HG02610 (cell line): ENCODE measurements around the gene XAGE3.
"Not testable (repeated sequence)": the region's sequence is repeated elsewhere in the genome, so short reads cannot be mapped to it uniquely, and the experiment has no call there.

Source experiments
- ATAC-seq: cut with Tn5 transposase; IDR thresholded peaks from one replicate; pipeline ENCODE4 v1.9.1; 2021; ENCODE audit warnings: mild to moderate bottlenecking, moderate library complexity; ENCODE audit not compliant: unreplicated experiment

The XAGE3 gene, protein sequence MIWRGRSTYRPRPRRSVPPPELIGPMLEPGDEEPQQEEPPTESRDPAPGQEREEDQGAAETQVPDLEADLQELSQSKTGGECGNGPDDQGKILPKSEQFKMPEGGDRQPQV

DNA sequence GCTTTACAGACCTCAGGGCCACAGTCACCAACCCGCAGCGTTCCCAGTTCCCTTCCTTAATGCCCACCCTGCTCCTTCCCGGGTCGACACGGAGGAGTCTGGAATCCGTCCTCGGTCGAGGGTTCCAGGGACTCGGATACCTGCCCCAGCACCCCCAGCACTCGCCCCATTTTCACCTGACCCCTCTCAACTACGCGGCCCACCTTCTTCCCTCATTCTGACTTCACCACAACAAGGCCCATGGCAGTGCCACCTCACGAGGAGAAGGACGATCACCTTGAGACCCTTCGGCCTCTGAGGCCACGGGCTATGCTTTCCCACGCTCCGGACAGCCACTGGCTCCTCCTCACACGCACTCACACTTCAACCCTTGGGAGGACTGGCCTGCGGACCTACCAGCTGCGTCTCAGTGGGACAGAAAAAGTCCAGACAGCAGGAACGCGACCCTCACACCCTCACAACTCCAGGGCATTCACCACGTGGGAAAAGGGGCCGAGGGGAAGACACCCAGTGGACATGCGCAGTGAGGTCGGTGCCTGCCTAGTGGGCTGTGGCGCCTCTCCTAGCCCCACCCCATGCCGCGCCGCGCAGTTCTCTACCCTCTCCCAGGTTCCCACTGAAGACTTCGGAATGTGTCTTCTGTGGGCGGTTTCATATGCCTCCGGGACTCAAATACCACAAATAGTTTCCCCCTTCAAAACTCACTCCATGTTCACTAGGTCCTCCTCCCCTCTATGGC is at the start of gene XAGE3:
XAGE3 (minus strand) TSS at position 474 of the 739 bp plus-strand sequence. CDS start 950 bp downstream, outside the sequence.
- no peak for ATAC-seq

DNA sequence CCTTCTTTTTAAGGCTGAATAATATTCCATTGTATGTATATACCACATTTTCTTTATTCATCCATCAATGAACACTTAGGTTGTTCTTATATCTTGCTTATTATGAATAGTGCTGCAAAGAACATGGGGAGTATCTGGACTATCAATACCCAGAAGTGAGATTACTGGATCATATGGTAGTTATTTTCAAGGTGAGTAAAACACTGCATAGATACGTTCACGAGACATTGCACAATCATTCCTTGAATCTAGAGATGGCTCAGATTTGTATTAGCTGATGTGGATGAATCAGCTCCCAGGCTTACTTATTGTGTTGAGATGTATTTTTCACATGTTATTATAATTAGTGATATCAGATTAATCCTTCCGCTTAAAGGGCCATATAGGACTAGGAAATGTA is 46.8 kb upstream of the XAGE3 start:
- ATAC-seq, result not testable (repeated sequence)

DNA sequence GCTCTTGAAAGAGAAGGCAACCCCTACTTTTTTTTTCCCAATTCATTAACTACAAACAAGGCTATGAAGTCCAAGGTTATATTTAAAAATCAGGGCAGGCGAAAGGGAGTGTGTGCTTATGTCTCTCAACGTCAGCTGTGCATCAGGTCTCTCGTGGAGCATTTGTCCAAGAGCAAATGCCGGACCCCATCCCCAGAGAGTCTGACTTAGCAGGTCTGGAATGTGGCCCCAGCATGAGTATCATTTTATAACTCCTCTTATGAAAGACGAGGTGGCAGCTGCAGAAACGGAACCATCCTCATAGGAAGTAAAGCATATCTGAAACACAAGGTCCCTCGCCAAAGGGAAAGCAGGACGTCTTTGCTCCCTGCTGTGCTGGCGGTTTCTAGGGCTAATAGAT is 45.8 kb upstream of the XAGE3 start:
- not testable (repeated sequence) for ATAC-seq

DNA sequence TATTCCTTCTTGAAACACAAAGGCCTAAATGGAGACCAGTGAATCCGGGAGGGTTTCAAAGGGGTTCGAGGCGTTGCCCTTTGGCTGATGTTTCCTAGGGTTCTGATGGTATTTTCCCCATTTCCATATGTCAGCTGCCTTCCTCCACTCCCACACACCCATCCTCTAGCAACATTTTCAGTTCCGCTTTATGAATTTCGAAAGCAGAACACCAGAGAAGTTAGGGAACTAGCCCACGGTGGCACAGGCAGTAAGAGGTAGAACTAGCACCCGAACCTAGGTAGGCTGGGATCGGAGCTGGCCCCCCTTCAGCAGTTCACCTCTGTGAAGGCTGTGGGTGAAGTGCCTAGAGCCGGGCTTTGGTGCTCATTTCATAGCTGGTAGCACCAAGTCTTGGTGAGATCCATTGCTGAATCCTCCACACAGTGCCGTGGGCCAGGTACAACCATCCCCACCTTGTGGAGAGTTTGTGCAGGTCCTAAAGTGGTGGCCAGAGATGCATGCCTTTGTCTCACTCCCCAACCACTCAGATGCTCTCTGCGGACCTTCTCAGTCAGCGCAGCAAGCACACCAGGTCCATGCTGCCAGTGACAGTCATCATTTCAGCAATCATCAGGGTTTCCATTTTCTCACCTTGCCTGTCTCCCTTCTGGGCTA is 41.6 kb upstream of the XAGE3 start:
- ATAC-seq, result not testable (repeated sequence)

DNA sequence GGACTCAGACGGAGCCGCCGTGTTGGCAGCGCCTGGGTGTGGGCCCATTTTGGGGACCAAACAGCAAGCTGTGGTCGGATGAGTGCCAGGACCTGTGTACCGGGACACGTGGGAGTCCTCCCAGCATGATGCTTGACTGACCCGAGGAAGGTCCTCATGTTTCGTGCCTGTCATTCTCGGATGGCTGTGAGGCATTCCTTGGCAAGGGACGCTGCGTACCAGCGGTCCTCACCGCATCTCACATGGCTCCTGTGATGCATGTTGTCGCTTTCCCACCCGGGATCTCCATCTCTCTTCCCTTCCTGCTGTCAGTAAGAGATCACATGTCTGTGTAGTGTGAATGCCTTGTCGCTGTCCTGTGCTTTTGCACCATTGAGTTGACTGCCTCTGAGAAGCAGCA is 40.0 kb upstream of the XAGE3 start:
- ATAC-seq, result not testable (repeated sequence)

DNA sequence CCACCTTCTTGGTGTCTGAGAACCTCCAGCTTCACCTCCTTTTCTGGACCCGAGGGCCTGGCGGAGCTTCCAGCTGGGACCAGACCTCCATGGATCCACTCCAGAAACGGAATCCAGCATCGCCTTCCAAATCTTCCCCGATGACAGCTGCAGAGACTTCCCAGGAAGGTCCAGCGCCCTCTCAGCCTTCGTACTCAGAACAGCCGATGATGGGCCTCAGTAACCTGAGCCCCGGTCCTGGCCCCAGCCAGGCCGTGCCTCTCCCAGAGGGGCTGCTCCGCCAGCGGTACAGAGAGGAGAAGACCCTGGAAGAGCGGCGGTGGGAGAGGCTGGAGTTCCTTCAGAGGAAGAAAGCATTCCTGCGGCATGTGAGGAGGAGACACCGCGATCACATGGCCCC is 39.3 kb upstream of the XAGE3 start:
- not testable (repeated sequence) for ATAC-seq

DNA sequence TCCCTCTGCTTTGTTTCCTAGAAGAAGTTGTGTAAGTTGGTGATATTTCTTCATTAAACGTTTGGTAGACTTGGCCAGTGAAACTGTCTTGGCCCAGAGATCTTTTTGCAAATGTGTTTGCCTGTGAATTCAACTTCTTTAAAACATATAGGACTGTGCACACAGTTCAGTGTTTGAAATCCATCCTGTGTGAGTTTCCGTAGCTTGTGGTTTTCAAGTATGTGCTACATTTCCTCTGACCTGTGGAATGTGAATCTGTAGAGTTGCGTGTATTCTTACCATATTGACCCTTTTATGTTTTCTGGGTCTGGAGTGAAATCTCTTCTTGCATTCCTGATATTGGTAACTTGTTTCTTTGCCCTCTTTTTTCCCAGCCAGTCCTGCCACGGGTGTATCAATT is 38.2 kb upstream of the XAGE3 start:
- not testable (repeated sequence) for ATAC-seq

DNA sequence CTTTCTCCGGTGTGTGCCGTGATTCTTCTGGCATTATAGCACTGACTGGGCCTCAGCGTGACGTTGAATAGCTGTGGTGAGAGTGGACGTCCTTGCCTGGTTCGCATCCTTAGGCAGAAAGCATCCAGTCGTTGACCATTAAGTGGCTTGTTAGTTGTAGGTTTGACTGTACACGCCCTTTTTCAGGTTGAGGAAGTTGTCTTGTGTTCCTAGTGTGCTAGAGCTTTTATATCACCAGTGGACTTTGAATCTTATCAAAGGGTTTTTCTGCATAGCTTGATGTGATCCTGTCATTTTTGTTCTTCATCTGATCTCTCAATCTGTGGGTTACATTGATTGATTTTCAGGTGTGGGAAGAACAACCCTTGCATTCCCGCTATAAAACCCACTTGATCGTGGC is 37.6 kb upstream of the XAGE3 start:
- not testable (repeated sequence) for ATAC-seq

DNA sequence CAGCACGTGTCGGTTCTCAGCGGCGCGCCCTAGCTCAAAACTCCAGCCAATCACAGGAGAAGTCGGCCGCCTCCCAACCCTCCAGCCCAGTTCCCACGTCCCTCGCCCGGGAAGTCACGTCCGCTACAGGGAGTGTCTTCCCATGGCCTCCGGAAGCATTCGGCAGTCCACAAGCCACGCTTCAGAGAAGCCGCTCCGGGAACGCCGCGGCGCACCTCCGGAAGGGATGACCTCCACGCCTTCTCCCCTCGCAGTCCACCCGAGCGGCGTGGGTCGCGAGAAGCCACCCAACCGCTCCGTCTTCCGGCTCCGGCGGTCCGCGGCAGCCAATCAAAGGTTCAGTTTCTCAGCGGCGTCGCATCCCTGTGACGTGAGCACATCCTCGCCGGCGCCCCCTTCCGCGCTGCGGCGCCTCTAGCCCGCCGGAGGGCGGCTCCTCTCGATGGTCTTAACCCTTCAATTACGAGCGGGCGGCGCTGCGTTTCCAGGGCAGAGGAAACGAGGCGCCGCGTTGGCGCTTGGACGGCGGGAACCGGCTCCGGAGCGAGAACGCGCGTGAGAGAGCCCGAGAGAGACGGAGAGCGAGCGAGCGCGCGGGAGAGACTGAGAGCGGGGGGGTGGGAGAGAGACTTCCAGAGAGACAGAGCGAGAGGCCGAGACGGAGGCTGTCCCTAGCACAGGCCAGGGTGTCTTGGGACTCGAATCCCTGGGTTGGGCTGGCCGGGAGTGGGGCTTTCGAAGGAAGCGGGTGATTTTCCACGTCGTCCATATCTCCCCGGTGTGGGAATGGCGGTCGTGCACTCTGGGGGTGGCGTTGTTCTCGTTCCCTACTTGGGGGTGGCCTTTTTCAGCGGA is 29.2 kb upstream of the XAGE3 start, which contains the start of gene FAM156B:
FAM156B (plus strand) TSS at position 476 of the 855 bp plus-strand sequence. CDS start 9,896 bp downstream, outside the sequence.
- peak; percentile 84 for ATAC-seq

DNA sequence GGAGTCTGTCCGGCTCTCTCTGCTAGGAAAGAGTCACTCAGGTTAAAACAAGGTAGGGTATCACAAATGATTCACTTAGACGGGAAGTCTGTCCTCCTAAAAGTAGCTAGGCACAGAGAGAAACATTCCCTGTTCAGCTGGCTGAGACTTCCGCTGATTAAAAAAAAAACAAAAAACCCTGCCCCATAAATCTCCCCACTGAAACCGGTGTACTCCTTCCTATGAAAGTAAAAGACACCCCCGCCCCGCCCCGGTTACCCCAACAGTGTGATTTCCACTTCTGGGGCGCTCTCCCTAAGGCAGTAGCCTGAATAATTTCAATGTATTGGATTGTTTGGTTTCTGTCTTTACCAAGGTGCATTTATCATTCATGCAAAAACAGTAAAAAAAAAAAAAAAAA is 28.6 kb upstream of the XAGE3 start:
- ATAC-seq, result peak; percentile 21

DNA sequence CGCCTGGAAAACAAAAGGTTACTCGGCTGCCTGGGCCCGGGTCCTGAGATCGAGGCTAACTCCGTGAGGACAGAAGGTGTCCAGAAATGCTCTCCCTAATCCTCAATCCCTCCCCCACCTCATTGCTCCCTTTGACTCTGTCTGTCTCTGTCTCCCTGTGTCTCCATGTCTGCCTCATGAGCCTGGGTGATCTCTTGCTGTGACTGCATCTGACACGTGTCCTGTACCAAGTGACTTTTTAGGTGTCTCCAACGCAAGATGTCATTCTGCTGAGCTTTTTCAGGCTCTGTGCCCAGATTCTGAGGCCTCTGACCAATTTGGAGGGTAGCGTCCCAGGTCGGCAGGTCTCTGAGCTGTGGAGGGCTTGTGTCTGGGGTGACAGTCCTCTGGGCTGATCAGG is 20.2 kb upstream of the XAGE3 start:
- ATAC-seq, result not testable (repeated sequence)

DNA sequence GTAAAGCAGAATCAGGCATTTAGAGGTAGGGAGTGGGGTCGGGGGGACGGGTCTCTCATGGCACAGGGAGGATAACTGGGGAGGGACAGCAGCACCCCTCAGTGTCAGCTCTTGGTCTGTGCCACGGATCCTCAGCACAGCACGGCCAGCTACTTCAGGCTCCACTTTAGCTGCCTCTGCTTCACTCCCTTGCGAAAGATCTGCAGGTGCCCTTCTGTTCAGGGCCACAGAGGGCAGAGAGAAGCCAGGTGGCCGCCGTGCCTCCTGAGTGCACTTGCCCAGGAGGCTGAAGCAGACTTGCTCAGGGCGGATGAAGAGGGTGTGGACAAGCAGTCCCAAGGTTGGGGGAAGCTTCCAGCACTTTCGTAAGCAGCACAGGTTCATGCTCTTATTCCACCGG is 19.6 kb upstream of the XAGE3 start:
- not testable (repeated sequence) for ATAC-seq

DNA sequence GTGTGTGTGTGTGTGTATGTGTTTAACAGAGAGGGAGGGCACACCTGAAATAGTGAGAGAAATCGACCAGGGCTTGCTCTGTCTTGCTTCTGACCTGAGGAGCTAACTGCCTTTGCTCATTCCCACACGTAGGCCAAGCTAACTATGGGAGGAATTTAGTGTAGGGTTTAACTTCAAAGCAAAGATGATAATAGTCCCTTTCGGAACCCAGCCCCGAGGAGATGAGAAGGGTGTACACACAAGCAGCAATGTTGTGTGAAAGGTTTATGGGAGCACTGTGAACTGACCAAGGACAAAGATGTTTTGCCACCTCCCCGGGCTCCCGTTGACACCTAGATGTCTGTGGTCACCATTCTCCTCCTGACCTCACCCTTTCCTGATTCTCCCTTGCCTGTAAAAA is 8.5 kb upstream of the XAGE3 start:
- not testable (repeated sequence) for ATAC-seq

DNA sequence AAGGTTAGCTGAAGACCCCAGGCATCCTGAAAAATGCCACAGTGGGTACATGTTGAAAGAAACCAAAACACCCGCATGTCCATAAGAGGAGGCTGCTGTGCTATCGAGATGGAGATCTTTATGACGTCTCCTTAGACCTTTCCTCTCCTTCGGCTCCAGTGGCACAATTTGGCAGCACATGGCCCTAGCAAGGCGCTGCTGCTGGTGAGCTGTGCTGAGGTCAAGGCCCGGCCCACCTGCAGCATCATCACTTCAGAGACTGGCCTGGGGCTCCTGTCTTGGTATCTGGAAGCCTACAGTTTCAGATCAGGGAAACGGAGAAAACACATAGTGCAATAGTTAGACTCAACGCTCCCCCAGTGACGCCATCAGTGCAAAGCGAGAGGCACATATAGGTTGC is 7.6 kb upstream of the XAGE3 start:
- not testable (repeated sequence) for ATAC-seq

DNA sequence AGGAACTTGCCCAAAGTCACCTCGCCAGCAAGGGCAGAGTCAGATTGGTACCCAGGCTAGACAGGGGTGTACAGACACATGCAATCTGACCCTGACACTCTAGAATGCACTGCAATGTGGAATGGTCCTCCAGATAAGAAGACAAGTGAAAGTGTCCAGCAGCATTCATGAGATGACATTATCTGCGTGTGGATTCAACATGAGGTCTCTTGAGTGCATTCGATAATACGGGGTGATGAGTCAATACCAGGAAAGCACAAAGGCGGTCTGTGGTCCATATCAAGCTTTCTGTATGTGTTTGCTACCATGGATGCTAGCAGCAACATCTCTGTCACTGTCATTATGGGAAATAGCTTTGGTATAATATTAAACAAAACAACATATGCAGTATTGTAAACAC is 6.8 kb upstream of the XAGE3 start:
- ATAC-seq, result no peak

DNA sequence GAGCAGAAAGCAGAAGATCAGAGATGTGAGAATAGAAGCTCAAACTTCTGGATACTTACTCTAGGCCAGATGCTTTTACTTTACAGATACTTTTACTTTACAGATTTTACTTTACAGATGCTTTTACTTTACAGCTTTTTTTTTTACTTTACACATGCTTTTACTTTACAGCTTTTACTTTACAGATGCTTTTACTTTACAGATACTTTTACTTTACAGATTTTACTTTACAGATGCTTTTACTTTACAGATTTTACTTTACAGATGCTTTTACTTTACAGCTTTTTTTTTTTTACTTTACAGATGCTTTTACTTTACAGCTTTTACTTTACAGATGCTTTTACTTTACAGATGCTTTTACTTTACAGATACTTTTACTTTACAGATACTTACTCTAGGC is 5.9 kb upstream of the XAGE3 start:
- ATAC-seq, result not testable (repeated sequence)

DNA sequence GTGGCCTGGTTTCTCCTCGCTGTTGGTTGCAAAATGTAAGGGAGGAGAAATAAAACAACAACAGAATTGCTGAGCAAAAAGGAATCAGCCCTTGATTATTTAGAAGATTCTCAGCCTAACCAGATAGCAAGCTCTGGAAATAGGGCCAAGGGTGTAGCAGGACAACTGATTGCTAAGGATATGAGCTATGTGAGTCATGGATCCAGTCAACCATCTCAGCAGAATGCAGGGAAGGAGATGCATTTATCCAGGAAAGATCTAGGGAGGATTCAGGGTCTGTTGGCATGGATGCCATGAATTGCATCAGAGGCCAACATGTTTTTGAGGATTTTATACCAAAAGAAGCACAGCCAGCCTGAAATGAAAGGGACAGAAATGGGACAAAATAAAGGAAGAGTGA is 2.2 kb upstream of the XAGE3 start:
- ATAC-seq, result no peak

DNA sequence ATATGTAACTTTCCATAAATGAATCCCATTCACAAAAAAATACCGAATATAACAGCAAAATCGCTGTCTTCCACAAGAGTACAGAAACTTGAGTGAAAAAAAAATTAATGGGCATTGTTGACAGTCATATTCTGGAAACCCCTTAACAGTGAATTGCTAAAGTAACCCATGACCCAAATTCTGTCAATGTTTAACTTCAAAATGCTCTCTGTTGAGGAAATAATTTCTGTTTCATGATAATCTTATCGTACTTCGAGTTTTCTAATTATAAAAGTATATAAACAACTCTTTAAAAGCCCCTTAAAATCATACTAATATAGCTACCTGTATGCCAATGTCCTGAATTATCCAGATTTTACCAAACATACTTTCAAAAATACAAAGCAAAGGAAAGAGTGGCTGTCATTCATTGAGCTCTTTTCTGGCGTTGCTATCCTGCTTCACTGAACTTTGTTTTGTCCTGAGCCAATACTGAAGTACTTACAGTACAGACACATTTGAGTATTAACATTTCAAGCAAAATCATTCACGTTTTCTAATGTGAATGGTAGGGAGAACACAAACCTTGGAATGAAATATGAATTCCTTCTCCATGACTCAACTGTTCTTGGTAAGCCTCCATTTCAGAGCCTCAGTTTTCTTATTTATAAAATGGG is 2.4 kb downstream of the XAGE3 start:
- ATAC-seq, result no peak

DNA sequence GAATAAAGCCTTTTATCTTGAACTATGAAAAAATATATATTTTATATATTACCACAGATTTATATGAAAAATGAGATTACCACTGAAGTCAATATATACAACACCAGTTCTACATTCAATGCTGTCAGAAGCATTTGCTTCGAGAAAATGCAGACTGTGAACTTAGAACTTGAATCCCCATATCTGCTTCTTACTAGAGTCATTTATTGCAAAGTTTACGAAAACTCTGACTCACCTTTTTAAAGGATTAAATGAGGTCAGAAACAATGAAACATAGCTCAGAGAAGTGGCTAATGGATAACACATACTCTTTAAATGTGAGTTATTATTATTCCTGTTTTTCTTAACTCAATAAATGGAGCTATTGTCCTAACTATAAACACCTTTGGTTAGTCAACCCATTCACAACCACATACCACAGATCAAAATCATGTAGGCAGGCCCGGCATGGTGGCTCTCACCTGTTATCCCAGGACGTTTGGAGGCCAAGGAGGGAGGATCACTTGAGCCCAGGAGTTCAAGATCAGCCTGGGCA is 10.8 kb downstream of the XAGE3 start:
- not testable (repeated sequence) for ATAC-seq

DNA sequence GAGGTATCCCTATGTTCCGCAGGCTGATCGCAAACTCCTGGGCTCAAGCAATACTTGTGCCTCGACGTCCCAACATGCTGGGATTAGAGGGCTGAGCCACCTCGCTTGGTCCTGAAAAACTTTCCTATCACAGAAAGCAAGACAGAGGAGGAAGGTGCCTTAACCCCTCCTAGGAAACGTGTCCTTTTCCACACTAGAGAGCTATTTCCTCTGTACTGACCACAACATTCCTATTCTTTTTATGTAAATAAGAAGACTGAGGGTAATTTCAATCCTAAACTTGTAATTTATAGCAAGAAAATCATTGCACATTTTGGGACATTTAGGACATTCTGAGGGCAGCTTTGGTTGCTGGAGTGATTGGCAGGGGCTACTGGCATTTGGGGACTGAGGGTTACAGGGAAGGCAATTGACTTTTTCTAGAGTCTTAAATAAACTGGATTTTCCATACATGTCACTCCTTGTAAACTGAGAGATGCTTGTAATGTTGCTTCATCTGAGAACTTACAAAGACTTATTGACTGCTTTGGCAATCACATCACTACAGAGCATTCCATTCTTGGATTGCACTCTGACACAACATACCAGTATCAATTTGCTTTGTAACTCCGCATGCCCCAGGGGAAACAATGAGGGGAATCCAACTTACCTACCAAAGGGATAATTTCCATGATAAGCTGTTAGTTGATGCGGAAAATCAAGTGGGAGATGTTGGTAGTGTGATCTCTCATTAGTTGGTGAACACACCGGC is 15.6 kb downstream of the XAGE3 start:
- ATAC-seq, result no peak
